ENCODE results near the gene GPR156. TPM values are rescaled to one million over a fixed set of nuclear protein-coding genes. Genes with fewer than 3 reads are reported as not detected.
"Not testable (repeated sequence)": the region's sequence is repeated elsewhere in the genome, so short reads cannot be mapped to it uniquely, and the experiment has no call there.

GPR156 gene
- total RNA-seq, 4 donors from 2014 or later = 0.20 to 0.72 (median 0.41) TPM

DNA sequence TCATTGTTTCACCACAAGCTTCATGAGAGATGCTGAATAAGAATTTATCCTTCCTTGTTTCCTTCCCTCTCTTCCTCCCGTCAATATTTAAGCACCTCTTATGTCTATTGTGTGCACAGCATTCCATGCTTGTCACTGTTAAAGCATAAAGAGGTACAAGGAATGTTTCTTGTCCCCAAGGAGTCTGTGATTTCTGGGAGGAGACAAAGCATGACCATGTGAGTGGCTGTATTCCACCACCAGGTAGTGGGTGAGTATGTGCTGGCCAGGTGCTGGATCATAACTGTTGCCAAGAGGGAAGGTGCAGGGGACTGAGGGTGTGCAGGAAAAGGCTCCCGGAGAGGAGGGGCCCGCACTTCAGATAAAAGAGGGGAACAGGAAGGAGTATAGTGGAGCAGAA is 127.9 kb downstream of the GPR156 start:
- no peak overlapping the region for H3K4me3 ChIP-seq (ENCODE audit: low read depth, poor library complexity, severe bottlenecking)
- WGBS, 2 donors = 72 to 83% methylated on average over 3 of the region's 3 CpGs

DNA sequence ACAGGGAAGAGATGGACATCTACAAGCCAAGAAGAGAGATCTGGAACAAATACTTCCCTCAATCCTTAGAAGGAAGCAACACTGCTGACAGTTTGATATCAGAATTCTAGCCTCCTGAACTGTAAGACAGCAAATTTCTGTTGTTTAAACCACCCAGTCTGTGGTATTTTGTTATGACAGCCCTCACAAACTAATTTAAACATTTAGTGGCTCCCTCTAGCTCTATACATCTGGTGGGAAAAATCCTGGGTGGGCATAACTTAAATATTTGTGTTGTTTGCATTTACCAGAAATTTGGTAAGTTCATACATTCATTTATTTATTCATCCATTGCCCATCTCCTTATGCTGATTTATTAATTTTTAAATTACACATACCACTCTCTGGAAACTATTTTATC is 128.3 kb downstream of the GPR156 start:
- TF ChIP-seq, protein P1, sequence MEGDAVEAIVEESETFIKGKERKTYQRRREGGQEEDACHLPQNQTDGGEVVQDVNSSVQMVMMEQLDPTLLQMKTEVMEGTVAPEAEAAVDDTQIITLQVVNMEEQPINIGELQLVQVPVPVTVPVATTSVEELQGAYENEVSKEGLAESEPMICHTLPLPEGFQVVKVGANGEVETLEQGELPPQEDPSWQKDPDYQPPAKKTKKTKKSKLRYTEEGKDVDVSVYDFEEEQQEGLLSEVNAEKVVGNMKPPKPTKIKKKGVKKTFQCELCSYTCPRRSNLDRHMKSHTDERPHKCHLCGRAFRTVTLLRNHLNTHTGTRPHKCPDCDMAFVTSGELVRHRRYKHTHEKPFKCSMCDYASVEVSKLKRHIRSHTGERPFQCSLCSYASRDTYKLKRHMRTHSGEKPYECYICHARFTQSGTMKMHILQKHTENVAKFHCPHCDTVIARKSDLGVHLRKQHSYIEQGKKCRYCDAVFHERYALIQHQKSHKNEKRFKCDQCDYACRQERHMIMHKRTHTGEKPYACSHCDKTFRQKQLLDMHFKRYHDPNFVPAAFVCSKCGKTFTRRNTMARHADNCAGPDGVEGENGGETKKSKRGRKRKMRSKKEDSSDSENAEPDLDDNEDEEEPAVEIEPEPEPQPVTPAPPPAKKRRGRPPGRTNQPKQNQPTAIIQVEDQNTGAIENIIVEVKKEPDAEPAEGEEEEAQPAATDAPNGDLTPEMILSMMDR (IDR thresholded peaks at IDR 0.05) = no peak
- no peak for TF ChIP-seq POLR2A (IDR thresholded peaks at IDR 0.05)
- intact Hi-C loops (cut with DNase I; ENCODE audit: low total_unique reads) = no loop called here
- DNase-seq (ENCODE audit: low spot score in 2 of 2) = no peak
- no peak overlapping the region for H3K4me3 ChIP-seq (ENCODE audit: low read depth, poor library complexity, severe bottlenecking)

More for the DNA sequence above, 127.9 kb downstream of the GPR156 start:
- no peak for DNase-seq (ENCODE audit: low spot score in 2 of 2)
- intact Hi-C loops (cut with DNase I; ENCODE audit: low total_unique reads) = no loop called here
- TF ChIP-seq POLR2A (IDR thresholded peaks at IDR 0.05) = no peak
- TF ChIP-seq, protein P1 (IDR thresholded peaks at IDR 0.05) = no peak

DNA sequence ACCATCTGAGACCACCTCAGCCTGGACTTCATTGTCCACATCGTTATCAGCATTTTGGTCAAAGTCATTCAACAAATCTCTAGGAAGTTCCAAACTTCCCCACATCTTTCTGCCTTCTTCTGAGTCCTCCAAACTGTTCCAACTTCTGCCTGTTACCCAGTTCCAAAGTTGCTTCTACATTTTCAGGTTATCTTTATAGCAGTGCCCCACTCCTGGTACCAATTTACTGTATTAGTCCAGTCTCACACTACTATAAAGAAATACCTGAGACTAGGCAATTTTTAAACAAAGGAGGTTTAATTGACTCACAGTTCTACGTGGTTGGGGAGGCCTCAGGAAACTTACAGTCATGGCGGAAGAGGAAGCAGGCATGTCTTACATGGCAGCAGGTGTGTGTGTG is 129.3 kb downstream of the GPR156 start:
- intact Hi-C loops (cut with DNase I; ENCODE audit: low total_unique reads); H3K4me3 ChIP-seq (ENCODE audit: low read depth, poor library complexity, severe bottlenecking); DNase-seq (ENCODE audit: low spot score in 2 of 2): not testable (repeated sequence)
- WGBS, 2 donors = 74 to 77% methylated on average over 3 of the region's 3 CpGs

DNA sequence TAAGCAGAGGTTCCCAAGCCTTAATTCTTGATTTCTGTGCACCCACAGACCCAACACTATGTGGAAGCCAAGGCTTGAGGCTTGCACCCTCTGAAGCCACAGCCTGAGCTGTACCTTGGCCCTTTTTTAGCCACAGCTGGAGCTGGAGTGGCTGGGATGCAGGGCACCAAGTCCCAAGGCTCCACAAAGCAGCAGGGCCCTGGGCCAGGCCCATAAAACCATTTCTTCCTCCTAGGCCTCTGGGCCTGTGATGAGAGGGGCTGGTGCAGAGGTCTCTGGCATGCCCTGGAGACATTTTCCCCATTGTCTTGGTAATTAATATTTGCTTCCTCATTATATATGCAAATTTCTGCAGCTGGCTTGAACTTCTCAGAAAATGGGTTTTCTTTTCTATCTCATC is 129.9 kb downstream of the GPR156 start:
- intact Hi-C loops (cut with DNase I; ENCODE audit: low total_unique reads) = no loop called here
- TF ChIP-seq, protein P1 (IDR thresholded peaks at IDR 0.05) = no peak
- no peak for TF ChIP-seq POLR2A (IDR thresholded peaks at IDR 0.05)
- no peak for DNase-seq (ENCODE audit: low spot score in 2 of 2)
- H3K4me3 ChIP-seq (ENCODE audit: low read depth, poor library complexity, severe bottlenecking) = no peak overlapping the region

DNA sequence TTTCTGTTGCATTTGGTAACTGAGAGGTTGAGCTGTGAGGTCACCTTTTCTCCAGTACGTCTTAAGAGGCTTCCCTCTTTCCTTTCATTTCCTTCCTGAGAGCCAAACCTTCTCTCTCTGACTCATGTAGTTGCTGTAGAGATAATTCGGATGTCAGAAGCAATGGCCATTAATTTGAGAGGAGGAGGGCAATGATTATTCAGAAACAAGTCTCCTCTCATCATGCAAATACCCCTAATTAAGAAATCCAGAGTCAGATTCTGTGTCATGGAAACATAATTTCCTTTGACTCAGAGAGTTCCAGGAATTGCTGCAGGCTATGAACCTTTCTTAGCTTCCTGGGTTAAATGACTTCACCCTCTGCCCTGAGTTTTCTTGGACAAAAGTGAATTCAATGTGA is 131.7 kb downstream of the GPR156 start:
- intact Hi-C loops (cut with DNase I; ENCODE audit: low total_unique reads) = no loop called here
- 24 to 27% methylated on average over 2 of the region's 2 CpGs for WGBS, 2 donors
- H3K4me3 ChIP-seq (ENCODE audit: low read depth, poor library complexity, severe bottlenecking) = no peak overlapping the region
- no peak for TF ChIP-seq POLR2A (IDR thresholded peaks at IDR 0.05)
- TF ChIP-seq, protein P1 (IDR thresholded peaks at IDR 0.05) = no peak
- no peak for DNase-seq (ENCODE audit: low spot score in 2 of 2)

DNA sequence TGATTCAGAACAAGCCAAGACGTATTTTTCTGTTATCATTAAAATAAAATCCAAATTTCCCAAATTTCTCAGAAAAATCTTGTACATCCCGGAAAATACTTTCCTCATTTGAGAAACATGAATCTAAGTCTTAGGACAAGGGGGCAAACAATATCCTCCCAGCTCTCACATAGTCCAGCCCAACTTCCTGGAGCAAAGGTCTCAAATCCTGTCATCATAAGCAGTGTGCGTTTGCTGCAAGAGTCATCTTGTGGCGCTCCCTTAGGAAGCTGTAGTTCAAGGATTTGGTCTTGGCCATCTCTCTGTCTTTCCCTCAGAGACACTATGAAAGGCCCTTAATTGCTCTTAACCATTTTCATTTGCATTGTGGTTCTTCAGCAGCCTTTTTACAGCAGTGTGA is 133.2 kb downstream of the GPR156 start:
- 76 to 80% methylated on average over 4 of the region's 4 CpGs for WGBS, 2 donors
- intact Hi-C loops (cut with DNase I; ENCODE audit: low total_unique reads) = no loop called here
- no peak for TF ChIP-seq POLR2A (IDR thresholded peaks at IDR 0.05)
- TF ChIP-seq, protein P1 (IDR thresholded peaks at IDR 0.05) = no peak

More for the DNA sequence above, 133.2 kb downstream of the GPR156 start:
- no peak overlapping the region for H3K4me3 ChIP-seq (ENCODE audit: low read depth, poor library complexity, severe bottlenecking)
- DNase-seq (ENCODE audit: low spot score in 2 of 2) = no peak

Data from lower leg skin (tissue), 4 donors.